Mucosa of rectum (tissue), 2 donors: ENCODE data around the gene SERPINA12.

Experiments used
- H3K27ac ChIP-seq, 2 donors: one replicate each; pipeline ENCODE4 v1.7.0; 2013; ENCODE audit warnings: inconsistent platforms in 2 of 2, low read depth in 2 of 2, low read length in 2 of 2
- H3K27me3 ChIP-seq, 2 donors: one replicate each; pipeline ENCODE4 v1.7.0; 2013; ENCODE audit warnings: low read length in 2 of 2; ENCODE audit not compliant: control insufficient read depth in 2 of 2, insufficient read depth in 2 of 2
- H3K36me3 ChIP-seq, 2 donors: one replicate each; pipeline ENCODE4 v1.7.0; 2013; ENCODE audit warnings: low read length in 2 of 2; ENCODE audit not compliant: control insufficient read depth in 2 of 2, insufficient read depth in 2 of 2
- H3K4me1 ChIP-seq, 2 donors: one replicate each; pipeline ENCODE4 v1.7.0; 2013; ENCODE audit warnings: low read length in 2 of 2, mild to moderate bottlenecking in 1 of 2; ENCODE audit not compliant: control insufficient read depth in 2 of 2, insufficient read depth in 2 of 2
- H3K4me3 ChIP-seq, 2 donors: one replicate each; pipeline ENCODE4 v1.7.0; 2013; ENCODE audit warnings: low read length in 2 of 2
- H3K9ac ChIP-seq, 2 donors: one replicate each; pipeline ENCODE4 v1.7.0; 2013; ENCODE audit warnings: low read length in 2 of 2, low read depth in 1 of 2, mild to moderate bottlenecking in 1 of 2
- H3K9me3 ChIP-seq, 2 donors: one replicate each; pipeline ENCODE4 v1.7.0; 2013; ENCODE audit warnings: low read length in 2 of 2; ENCODE audit not compliant: control insufficient read depth in 2 of 2
- donor health status: healthy.
- donor health status: Normal muscosa, but diverticular disease.

SERPINA12 gene

DNA sequence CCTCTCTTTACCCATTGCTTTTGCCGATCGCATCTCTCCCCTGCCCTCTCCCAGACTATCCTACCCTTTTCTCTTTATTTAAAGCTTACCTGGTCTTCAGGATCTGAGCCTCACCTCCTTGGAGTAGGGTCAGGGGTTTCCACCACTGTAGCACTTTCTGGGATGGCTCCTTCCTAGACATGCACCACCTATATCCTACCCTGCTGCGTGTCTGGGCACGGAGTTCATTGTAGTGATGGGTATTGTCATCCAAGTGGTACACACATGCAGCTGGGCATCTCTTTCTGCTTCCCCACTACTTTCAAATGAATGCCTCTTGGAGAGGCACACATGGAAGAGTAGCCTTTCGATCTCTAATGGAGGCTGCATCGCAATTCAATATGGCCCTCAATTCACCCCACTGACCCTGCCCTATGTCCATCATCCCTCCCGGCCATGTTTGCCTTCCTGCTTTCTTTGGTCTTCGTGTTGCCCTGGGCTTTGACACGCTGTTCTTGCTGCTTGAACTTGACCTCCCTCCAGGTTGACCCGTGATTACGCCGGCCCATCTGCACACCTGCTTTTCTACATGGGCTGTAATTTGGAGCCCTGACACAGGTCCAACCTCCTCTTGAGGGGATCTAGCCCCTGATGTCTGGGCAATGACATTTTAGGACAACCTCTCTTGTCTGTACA, 67.6 kb downstream of the SERPINA12 start:
- H3K9me3 ChIP-seq = no peaks in the 10 kb centered on the region
- no peaks in the 10 kb centered on the region for H3K36me3 ChIP-seq
- no peak overlapping the region for H3K9ac ChIP-seq
- no peaks in the 10 kb centered on the region for H3K4me1 ChIP-seq
- H3K27ac ChIP-seq = no peak overlapping the region
- no peak overlapping the region for H3K4me3 ChIP-seq
- peaks cover 0 to 3% of the 10 kb centered on the region in 2 donors for H3K27me3 ChIP-seq

DNA sequence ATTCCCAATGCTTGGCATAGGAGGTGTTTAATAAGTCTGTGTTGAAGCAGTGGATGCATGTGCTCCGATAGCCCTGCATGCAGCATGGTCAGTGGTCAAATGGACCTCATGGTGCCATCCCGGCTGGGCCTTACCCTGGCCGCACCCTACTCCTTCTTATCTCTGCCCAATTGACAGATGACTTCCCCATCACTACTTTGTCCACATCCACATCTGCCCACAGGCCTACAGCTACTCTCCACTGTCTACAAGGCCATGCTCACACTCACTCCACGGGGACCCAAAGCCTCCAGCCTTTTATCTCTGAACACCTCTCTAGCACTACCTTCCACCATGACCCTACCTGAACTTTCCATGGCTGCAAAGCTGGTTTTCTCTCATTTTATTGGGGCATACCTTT, 68.1 kb downstream of the SERPINA12 start:
- Histone ChIP-seq H3K9me3 (no peaks in the 10 kb centered on the region), H3K27me3 (peaks cover 0 to 3% of the 10 kb centered on the region in 2 donors), H3K27ac (no peak overlapping the region), H3K9ac (no peak overlapping the region), H3K4me3 (no peak overlapping the region), H3K4me1 (no peaks in the 10 kb centered on the region), H3K36me3 (no peaks in the 10 kb centered on the region)

DNA sequence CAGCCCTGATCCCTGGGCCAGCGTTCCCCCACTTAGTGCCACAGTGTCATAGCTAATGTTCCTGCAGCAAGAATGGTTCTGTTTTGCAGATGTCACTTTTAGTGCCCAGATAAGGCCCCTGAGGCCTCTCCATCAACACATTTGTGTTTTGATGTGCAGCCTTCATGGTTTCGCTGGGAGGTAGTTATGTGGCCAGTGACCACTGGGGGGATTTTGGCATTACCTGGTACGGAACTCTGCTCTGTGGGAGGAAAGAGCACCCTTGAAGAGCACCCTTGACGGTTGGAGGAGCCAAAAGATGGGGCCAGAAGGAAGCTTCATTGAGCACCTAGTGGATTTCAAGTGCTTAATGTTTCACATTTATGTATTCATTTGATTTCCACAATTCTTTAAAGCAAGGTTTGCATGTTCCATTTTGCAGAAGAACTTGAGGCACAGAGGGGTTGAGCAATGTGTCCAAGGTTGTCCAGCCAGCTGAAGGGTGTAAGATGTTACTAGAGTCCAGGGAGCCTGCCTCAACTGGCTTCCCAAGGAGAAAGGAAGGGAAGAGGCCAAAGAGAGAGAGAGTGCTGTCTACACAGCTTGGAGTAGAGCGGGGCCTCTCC, 69.7 kb downstream of the SERPINA12 start:
- no peak overlapping the region for H3K27ac ChIP-seq
- no peak overlapping the region for H3K4me3 ChIP-seq
- H3K4me1 ChIP-seq = no peaks in the 10 kb centered on the region
- H3K36me3 ChIP-seq = no peaks in the 10 kb centered on the region
- H3K27me3 ChIP-seq = peaks cover 0 to 3% of the 10 kb centered on the region in 2 donors
- no peaks in the 10 kb centered on the region for H3K9me3 ChIP-seq
- H3K9ac ChIP-seq = no peak overlapping the region
